CD14-positive monocyte (primary cell): Measurements from ENCODE around the gene EEFSEC. TPM values are rescaled to one million over a fixed set of nuclear protein-coding genes. Genes with fewer than 3 reads are reported as not detected.

ENCODE experiments used
- DNase-seq, 3 donors: peaks; one replicate each; pipeline ENCODE4 v3.0.0-alpha.2; 2011 to 2022
- H2AFZ ChIP-seq: 2 replicates; pipeline ENCODE4 v1.6.0; 2012; ENCODE audit warnings: mild to moderate bottlenecking, low read depth, low read length, inconsistent platforms; ENCODE audit not compliant: insufficient read depth, poor library complexity, severe bottlenecking
- H3K27ac ChIP-seq, 2 donors: 1 replicate in 1 of 2; 2 replicates in 1 of 2; pipeline ENCODE4 v1.5.1; 2012 to 2013; ENCODE audit warnings: low read length in 2 of 2, control low read depth in 1 of 2, inconsistent platforms in 1 of 2, low read depth in 1 of 2, mild to moderate bottlenecking in 1 of 2
- H3K27me3 ChIP-seq, 2 donors: one replicate each; pipeline versions ENCODE4 v1.6.0 to v1.6.1; 2011 to 2013; ENCODE audit warnings: low read length in 2 of 2; ENCODE audit not compliant: control insufficient read depth in 2 of 2, insufficient read depth in 2 of 2
- H3K36me3 ChIP-seq, 2 donors: replicated peaks in 1 of 2; 1 replicate in 1 of 2; 2 replicates in 1 of 2; pipeline versions ENCODE4 v1.5.1 to v1.6.1; 2012 to 2013; ENCODE audit warnings: low read length in 2 of 2, control low read depth in 1 of 2, inconsistent platforms in 1 of 2, mild to moderate bottlenecking in 1 of 2; ENCODE audit not compliant: insufficient read depth in 2 of 2, control insufficient read depth in 1 of 2
- H3K4me1 ChIP-seq, 2 donors: 1 replicate in 1 of 2; 2 replicates in 1 of 2; pipeline versions ENCODE4 v1.5.1 to v1.6.1; 2012 to 2013; ENCODE audit warnings: low read length in 2 of 2, control low read depth in 1 of 2, inconsistent platforms in 1 of 2, mild to moderate bottlenecking in 1 of 2, moderate library complexity in 1 of 2; ENCODE audit not compliant: insufficient read depth in 2 of 2, control insufficient read depth in 1 of 2
- H3K4me2 ChIP-seq: replicated peaks from 2 replicates; pipeline ENCODE3; 2012; ENCODE audit warnings: low read length, moderate library complexity, mild to moderate bottlenecking; ENCODE audit not compliant: poor library complexity, severe bottlenecking; ENCODE audit errors: extremely low read depth
- H3K4me3 ChIP-seq, 3 experiments: fragments of 200-600 bp in 1 of 3; sonication (generic) in 1 of 3; replicated peaks in 1 of 3; 1 replicate in 2 of 3; 2 replicates in 1 of 3; pipeline ENCODE4 v1.5.1; 2011 to 2013; ENCODE audit warnings: low read length in 3 of 3, mild to moderate bottlenecking in 3 of 3, control low read depth in 2 of 3, low read depth in 2 of 3, inconsistent platforms in 1 of 3, moderate library complexity in 1 of 3
- H3K79me2 ChIP-seq: 2 replicates; pipeline ENCODE4 v1.6.0; 2012; ENCODE audit warnings: mild to moderate bottlenecking, control low read depth, inconsistent platforms, low read length, moderate library complexity; ENCODE audit not compliant: insufficient read depth
- H3K9ac ChIP-seq: 2 replicates; pipeline ENCODE4 v1.6.0; 2017; ENCODE audit warnings: low read length, mild to moderate bottlenecking; ENCODE audit not compliant: insufficient read depth, poor library complexity, severe bottlenecking
- H3K9me3 ChIP-seq, 2 donors: replicated peaks in 1 of 2; 1 replicate in 1 of 2; 2 replicates in 1 of 2; pipeline versions ENCODE4 v1.5.1 to v1.6.1; 2012 to 2013; ENCODE audit warnings: low read length in 2 of 2, control low read depth in 1 of 2; ENCODE audit not compliant: control insufficient read depth in 1 of 2, insufficient read depth in 1 of 2
- H4K20me1 ChIP-seq: 2 replicates; pipeline ENCODE4 v1.6.0; 2012; ENCODE audit warnings: mild to moderate bottlenecking, low read length, control low read depth, moderate library complexity; ENCODE audit not compliant: insufficient read depth
- H3K27ac Mint-ChIP-seq, 7 donors: one replicate each; pipeline ENCODE4 v1.8.0; 2020; ENCODE audit warnings: mild to moderate bottlenecking in 7 of 7, mixed read lengths in 7 of 7, moderate library complexity in 6 of 7, inconsistent platforms in 2 of 7
- H3K27me3 Mint-ChIP-seq, 3 donors: one replicate each; pipeline ENCODE4 v1.8.0; 2021 to 2022; ENCODE audit warnings: low read depth in 3 of 3, mild to moderate bottlenecking in 3 of 3, mixed read lengths in 3 of 3, moderate library complexity in 3 of 3, inconsistent platforms in 1 of 3
- H3K36me3 Mint-ChIP-seq, 2 donors: one replicate each; pipeline ENCODE4 v1.8.0; 2020; ENCODE audit warnings: mixed read lengths in 2 of 2, inconsistent platforms in 1 of 2, mild to moderate bottlenecking in 1 of 2
- H3K4me1 Mint-ChIP-seq: one replicate; pipeline ENCODE4 v1.8.0; 2020; ENCODE audit warnings: mild to moderate bottlenecking, mixed read lengths
- H3K4me3 Mint-ChIP-seq, 2 donors: one replicate each; pipeline ENCODE4 v1.8.0; 2020; ENCODE audit warnings: mild to moderate bottlenecking in 2 of 2, mixed read lengths in 2 of 2, moderate library complexity in 1 of 2
- H3K9me3 Mint-ChIP-seq, 7 donors: one replicate each; pipeline ENCODE4 v1.8.0; 2020 to 2022; ENCODE audit warnings: mixed read lengths in 7 of 7, mild to moderate bottlenecking in 6 of 7, moderate library complexity in 6 of 7, inconsistent platforms in 2 of 7
- CTCF ChIP-seq: fragments of 200-600 bp; IDR thresholded peaks from one replicate; pipeline ENCODE4 v1.8.0; 2022; ENCODE audit warnings: antibody characterized with exemption, mild to moderate bottlenecking
- WGBS: methylation state at CpG from one replicate; pipeline ENCODE4 v1.1.5; 2013; ENCODE audit warnings: missing lambda C conversion rate; ENCODE audit not compliant: insufficient coverage; 5-methylcytosine and 5-hydroxymethylcytosine counted together
- intact Hi-C, 2 donors: fragments of 100-400 bp; cut with micrococcal nuclease; formaldehyde crosslinking; loops; one replicate each; pipeline versions ENCODE4 v1.15.0 to v1.15.1; 2023
- polyA plus RNA-seq, 3 donors: library from polyadenylated mRNA; depleted of rRNA in 1 of 3; unstranded in 2 of 3; stranded (reverse) in 1 of 3; fragments of 300-500 nt in 2 of 3; fragments of >200 nt in 1 of 3; fragmentation: Illumina TruSeq in 2 of 3; gene quantifications; 1 replicate in 2 of 3; 2 replicates in 1 of 3; pipeline ENCODE4 v1.2.3, GENCODE V29; 2012 to 2021

EEFSEC gene
- polyA plus RNA-seq, 3 donors, result 13.3 to 14.9 (median 14.9) TPM

- H4K20me1 ChIP-seq, result no peaks in the 10 kb centered on the region
- no peaks in the 10 kb centered on the region for H3K79me2 ChIP-seq
- H3K4me1 ChIP-seq, result no peaks in the 10 kb centered on the region
- H2AFZ ChIP-seq, result no peak overlapping the region
- 96% methylated on average over 11 of the region's 11 CpGs for WGBS
- H3K27ac ChIP-seq, result no peak overlapping the region
- peaks cover 22 to 28% of the 10 kb centered on the region in 2 donors for H3K36me3 Mint-ChIP-seq
- H3K9ac ChIP-seq, result no peak overlapping the region
- H3K4me3 ChIP-seq, result no peak overlapping the region
- no peak overlapping the region for H3K27ac Mint-ChIP-seq
- H3K9me3 Mint-ChIP-seq, result no peaks in the 10 kb centered on the region
- no peak for TF ChIP-seq CTCF
- H3K4me2 ChIP-seq, result no peak overlapping the region
- H3K27me3 Mint-ChIP-seq, result peaks cover 0 to 2% (median 0%) of the 10 kb centered on the region in 3 donors
- no peak for DNase-seq
- no peak overlapping the region for H3K4me3 Mint-ChIP-seq
- H3K27me3 ChIP-seq, result no peaks in the 10 kb centered on the region
- no peaks in the 10 kb centered on the region for H3K4me1 Mint-ChIP-seq
- no peaks in the 10 kb centered on the region for H3K9me3 ChIP-seq
- H3K36me3 ChIP-seq, result peaks cover 4 to 29% of the 10 kb centered on the region in 2 donors
- intact Hi-C loops, result no loop called here
Observed at GRCh38 chr3:128318275-128318941, 165.1 kb downstream of the EEFSEC start.

GRCh38 chr3:128319107-128319506, 165.8 kb downstream of the EEFSEC start:
- H3K36me3 ChIP-seq, result peaks cover 4 to 27% of the 10 kb centered on the region in 2 donors
- no peak overlapping the region for H3K27ac ChIP-seq
- H3K27me3 Mint-ChIP-seq, result peaks cover 0 to 2% (median 0%) of the 10 kb centered on the region in 3 donors
- H4K20me1 ChIP-seq, result no peaks in the 10 kb centered on the region
- TF ChIP-seq CTCF, result no peak
- peaks cover 24 to 25% of the 10 kb centered on the region in 2 donors for H3K36me3 Mint-ChIP-seq
- no peaks in the 10 kb centered on the region for H3K79me2 ChIP-seq
- no peaks in the 10 kb centered on the region for H3K9me3 ChIP-seq
- no peaks in the 10 kb centered on the region for H3K4me1 Mint-ChIP-seq
- DNase-seq, result no peak
- intact Hi-C loops, result no loop called here
- H3K27me3 ChIP-seq, result no peaks in the 10 kb centered on the region
- no peak overlapping the region for H3K4me2 ChIP-seq
- no peak overlapping the region for H3K9ac ChIP-seq
- 97% methylated on average over 8 of the region's 8 CpGs for WGBS
- H3K9me3 Mint-ChIP-seq, result no peaks in the 10 kb centered on the region
- H3K4me3 ChIP-seq, result no peak overlapping the region
- H2AFZ ChIP-seq, result no peak overlapping the region
- no peak overlapping the region for H3K4me3 Mint-ChIP-seq
- H3K27ac Mint-ChIP-seq, result peak overlapping the region in 2 of 7 donors; percentile 53 to 59
- no peaks in the 10 kb centered on the region for H3K4me1 ChIP-seq
